ENCODE results near the gene PAH.

DNA sequence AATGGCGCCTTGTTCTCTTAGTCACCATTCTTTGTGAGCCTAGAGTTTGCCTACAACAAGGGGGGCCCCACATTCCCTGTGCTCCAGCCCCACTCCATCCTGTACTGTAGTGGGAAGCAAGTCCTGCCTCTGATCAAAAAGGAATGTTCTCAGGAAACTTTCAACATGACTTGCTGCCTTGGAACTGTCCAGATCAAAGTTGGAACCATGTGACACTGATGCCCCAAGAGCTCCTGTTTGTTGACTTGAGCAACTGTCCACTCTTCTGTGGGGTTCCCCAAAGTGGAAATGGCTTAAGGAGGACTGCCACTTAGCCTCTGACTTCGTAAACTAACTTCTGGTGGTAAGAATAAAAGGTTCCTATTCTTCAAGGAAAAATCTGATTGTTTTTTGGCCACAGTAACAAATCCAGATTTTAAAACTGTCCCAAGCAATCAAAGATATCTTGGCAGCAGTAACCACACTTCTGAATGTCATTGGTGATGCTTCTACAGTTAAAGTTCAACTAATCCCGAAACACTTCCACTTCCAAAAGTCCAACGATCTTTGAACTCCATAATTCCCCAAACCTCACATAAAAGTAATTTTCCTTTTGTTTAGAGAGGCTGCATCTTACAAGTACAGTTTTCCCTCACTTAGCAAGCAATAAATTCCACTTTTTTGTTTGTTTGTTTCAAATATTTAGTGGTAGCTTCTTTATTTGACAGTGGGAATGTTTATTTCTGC, 67.2 kb downstream of the PAH start:
- TF ChIP-seq, protein P1, sequence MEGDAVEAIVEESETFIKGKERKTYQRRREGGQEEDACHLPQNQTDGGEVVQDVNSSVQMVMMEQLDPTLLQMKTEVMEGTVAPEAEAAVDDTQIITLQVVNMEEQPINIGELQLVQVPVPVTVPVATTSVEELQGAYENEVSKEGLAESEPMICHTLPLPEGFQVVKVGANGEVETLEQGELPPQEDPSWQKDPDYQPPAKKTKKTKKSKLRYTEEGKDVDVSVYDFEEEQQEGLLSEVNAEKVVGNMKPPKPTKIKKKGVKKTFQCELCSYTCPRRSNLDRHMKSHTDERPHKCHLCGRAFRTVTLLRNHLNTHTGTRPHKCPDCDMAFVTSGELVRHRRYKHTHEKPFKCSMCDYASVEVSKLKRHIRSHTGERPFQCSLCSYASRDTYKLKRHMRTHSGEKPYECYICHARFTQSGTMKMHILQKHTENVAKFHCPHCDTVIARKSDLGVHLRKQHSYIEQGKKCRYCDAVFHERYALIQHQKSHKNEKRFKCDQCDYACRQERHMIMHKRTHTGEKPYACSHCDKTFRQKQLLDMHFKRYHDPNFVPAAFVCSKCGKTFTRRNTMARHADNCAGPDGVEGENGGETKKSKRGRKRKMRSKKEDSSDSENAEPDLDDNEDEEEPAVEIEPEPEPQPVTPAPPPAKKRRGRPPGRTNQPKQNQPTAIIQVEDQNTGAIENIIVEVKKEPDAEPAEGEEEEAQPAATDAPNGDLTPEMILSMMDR (IDR thresholded peaks at IDR 0.05), result no peak
- TF ChIP-seq ZFX (IDR thresholded peaks at IDR 0.05; ENCODE audit: borderline replicate concordance), result no peak
